ENCODE measurements around the gene DUOXA2.
"Not testable (repeated sequence)": the region's sequence is repeated elsewhere in the genome, so short reads cannot be mapped to it uniquely, and the experiment has no call there.

Gene DUOXA2

GRCh38 chr15:45077391-45077790 is 36.7 kb upstream of the DUOXA2 start:
- not testable (repeated sequence) for H3K27ac ChIP-seq (ENCODE audit: low read depth, low read length, poor library complexity, severe bottlenecking); H3K27me3 ChIP-seq (ENCODE audit: insufficient read depth, low read length); H4K20me1 ChIP-seq (ENCODE audit: insufficient read depth, low read length); H3K79me2 ChIP-seq (ENCODE audit: insufficient read depth, low read length); H3K9ac ChIP-seq (ENCODE audit: low read length); H2AFZ ChIP-seq (ENCODE audit: low read length); H3K9me2 ChIP-seq (ENCODE audit: low read depth, low read length); H3K4me3 ChIP-seq (ENCODE audit: low read depth, low read length, poor library complexity, severe bottlenecking); H3F3A ChIP-seq (ENCODE audit: insufficient read depth, low read length); H3K4me2 ChIP-seq (ENCODE audit: low read length); H3K36me3 ChIP-seq (ENCODE audit: insufficient read depth, low read length); H3K9me3 ChIP-seq (ENCODE audit: low read length); H3K4me1 ChIP-seq (ENCODE audit: insufficient read depth, low read length, severe bottlenecking)

GRCh38 chr15:45079201-45079600 is 34.9 kb upstream of the DUOXA2 start:
- H3K79me2 ChIP-seq (ENCODE audit: insufficient read depth, low read length); H3K4me3 ChIP-seq (ENCODE audit: low read depth, low read length, poor library complexity, severe bottlenecking); H3K27me3 ChIP-seq (ENCODE audit: insufficient read depth, low read length); H3K36me3 ChIP-seq (ENCODE audit: insufficient read depth, low read length); H3K9me2 ChIP-seq (ENCODE audit: low read depth, low read length); H3K9me3 ChIP-seq (ENCODE audit: low read length); H2AFZ ChIP-seq (ENCODE audit: low read length); H3K27ac ChIP-seq (ENCODE audit: low read depth, low read length, poor library complexity, severe bottlenecking); H3K9ac ChIP-seq (ENCODE audit: low read length); H3F3A ChIP-seq (ENCODE audit: insufficient read depth, low read length); H3K4me1 ChIP-seq (ENCODE audit: insufficient read depth, low read length, severe bottlenecking); H4K20me1 ChIP-seq (ENCODE audit: insufficient read depth, low read length); H3K4me2 ChIP-seq (ENCODE audit: low read length): not testable (repeated sequence)

DNA sequence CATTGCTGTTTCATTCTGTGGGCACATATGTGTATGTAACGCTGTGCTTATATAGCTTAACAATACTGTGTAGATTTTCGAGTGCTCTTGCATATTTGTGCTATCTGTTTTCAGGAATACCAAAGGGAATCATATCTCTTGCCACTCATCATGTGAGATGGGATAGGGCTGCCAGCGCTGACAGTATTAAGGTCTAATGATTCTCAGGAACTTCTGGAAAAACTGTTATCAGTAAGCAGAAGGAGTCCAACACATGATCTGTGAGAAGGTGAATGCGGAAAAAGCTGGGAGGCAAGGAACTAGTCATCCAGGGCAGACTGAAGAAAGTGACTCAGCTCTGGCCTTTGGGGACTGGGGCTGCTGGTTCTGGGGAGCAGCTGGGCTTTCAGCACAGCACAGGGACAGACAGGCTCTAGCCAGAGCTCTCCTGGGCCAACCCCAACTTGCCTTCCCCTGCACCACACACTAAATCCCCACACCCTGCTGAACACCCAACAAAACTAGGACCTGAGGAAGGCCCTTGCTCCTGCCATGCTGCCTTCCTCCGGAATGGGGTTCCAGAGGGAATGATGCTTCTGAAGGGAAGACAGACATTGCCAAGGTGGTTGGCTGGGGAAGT is 34.4 kb upstream of the DUOXA2 start:
- not testable (repeated sequence) for H3K27ac ChIP-seq (ENCODE audit: low read depth, low read length, poor library complexity, severe bottlenecking); H2AFZ ChIP-seq (ENCODE audit: low read length); H3K4me1 ChIP-seq (ENCODE audit: insufficient read depth, low read length, severe bottlenecking); H3K9ac ChIP-seq (ENCODE audit: low read length); H3K4me2 ChIP-seq (ENCODE audit: low read length); H3F3A ChIP-seq (ENCODE audit: insufficient read depth, low read length); H4K20me1 ChIP-seq (ENCODE audit: insufficient read depth, low read length); H3K9me2 ChIP-seq (ENCODE audit: low read depth, low read length); H3K4me3 ChIP-seq (ENCODE audit: low read depth, low read length, poor library complexity, severe bottlenecking); H3K79me2 ChIP-seq (ENCODE audit: insufficient read depth, low read length); H3K36me3 ChIP-seq (ENCODE audit: insufficient read depth, low read length); H3K9me3 ChIP-seq (ENCODE audit: low read length); H3K27me3 ChIP-seq (ENCODE audit: insufficient read depth, low read length)

DNA sequence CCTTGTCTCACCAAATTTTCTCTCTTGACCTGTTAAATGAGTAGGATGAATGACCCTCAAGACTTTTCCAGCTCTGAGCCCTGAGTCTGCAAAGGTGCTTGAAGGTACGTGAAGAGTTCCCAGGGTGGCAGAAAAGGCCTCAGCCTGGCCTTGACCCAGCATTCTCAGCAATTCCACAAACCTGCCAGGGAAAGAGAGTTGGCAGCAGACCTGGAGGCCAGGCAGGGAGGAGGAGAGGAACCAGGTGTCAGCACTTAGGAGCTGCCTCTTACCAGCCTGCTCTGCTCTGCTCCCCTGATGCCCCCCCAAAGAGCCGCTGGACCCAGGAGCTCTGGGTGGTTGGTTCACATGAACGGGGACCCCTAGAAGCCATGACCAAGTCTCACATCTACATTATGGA is 33.5 kb upstream of the DUOXA2 start:
- H3K4me3 ChIP-seq (ENCODE audit: low read depth, low read length, poor library complexity, severe bottlenecking); H2AFZ ChIP-seq (ENCODE audit: low read length); H3K4me2 ChIP-seq (ENCODE audit: low read length); H4K20me1 ChIP-seq (ENCODE audit: insufficient read depth, low read length); H3K36me3 ChIP-seq (ENCODE audit: insufficient read depth, low read length); H3K4me1 ChIP-seq (ENCODE audit: insufficient read depth, low read length, severe bottlenecking); H3F3A ChIP-seq (ENCODE audit: insufficient read depth, low read length); H3K9me3 ChIP-seq (ENCODE audit: low read length); H3K27ac ChIP-seq (ENCODE audit: low read depth, low read length, poor library complexity, severe bottlenecking); H3K9ac ChIP-seq (ENCODE audit: low read length); H3K79me2 ChIP-seq (ENCODE audit: insufficient read depth, low read length); H3K9me2 ChIP-seq (ENCODE audit: low read depth, low read length); H3K27me3 ChIP-seq (ENCODE audit: insufficient read depth, low read length): not testable (repeated sequence)

- H3K36me3 ChIP-seq (ENCODE audit: insufficient read depth, low read length); H3F3A ChIP-seq (ENCODE audit: insufficient read depth, low read length); H3K9me3 ChIP-seq (ENCODE audit: low read length); H4K20me1 ChIP-seq (ENCODE audit: insufficient read depth, low read length); H3K4me2 ChIP-seq (ENCODE audit: low read length); H3K9ac ChIP-seq (ENCODE audit: low read length); H2AFZ ChIP-seq (ENCODE audit: low read length); H3K4me3 ChIP-seq (ENCODE audit: low read depth, low read length, poor library complexity, severe bottlenecking); H3K4me1 ChIP-seq (ENCODE audit: insufficient read depth, low read length, severe bottlenecking); H3K9me2 ChIP-seq (ENCODE audit: low read depth, low read length); H3K79me2 ChIP-seq (ENCODE audit: insufficient read depth, low read length); H3K27me3 ChIP-seq (ENCODE audit: insufficient read depth, low read length); H3K27ac ChIP-seq (ENCODE audit: low read depth, low read length, poor library complexity, severe bottlenecking): not testable (repeated sequence)
Measured at GRCh38 chr15:45082412-45082811, 31.7 kb upstream of the DUOXA2 start.

DNA sequence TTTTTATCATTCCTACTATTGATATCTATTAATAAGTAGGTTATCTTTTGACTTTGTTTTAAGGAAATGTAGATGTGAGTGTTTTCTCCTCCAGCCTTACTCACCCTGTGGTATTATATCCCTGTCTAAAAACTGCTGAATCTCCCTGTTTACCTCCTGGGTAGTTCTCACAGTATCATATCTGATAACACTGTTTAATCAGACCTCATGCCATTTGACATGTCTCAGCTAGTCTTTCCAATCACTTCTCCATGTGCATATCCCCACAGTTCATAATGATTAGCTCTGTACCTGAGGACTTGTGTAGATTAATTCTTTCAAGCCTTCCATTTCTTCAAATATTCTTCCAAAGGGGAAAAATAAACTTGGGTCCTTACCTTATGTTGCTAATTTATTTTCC is 30.9 kb upstream of the DUOXA2 start:
- Histone ChIP-seq H3K4me1 (ENCODE audit: insufficient read depth, low read length, severe bottlenecking) (no peaks in the 10 kb centered on the region), H3K79me2 (ENCODE audit: insufficient read depth, low read length) (no peaks in the 10 kb centered on the region), H2AFZ (ENCODE audit: low read length) (no peak overlapping the region), H3K9me3 (ENCODE audit: low read length) (no peaks in the 10 kb centered on the region), H3K36me3 (ENCODE audit: insufficient read depth, low read length) (no peaks in the 10 kb centered on the region), H4K20me1 (ENCODE audit: insufficient read depth, low read length) (no peaks in the 10 kb centered on the region), H3K27ac (ENCODE audit: low read depth, low read length, poor library complexity, severe bottlenecking) (no peak overlapping the region), H3K9me2 (ENCODE audit: low read depth, low read length) (no peaks in the 10 kb centered on the region), H3K4me3 (ENCODE audit: low read depth, low read length, poor library complexity, severe bottlenecking) (no peak overlapping the region), H3K4me2 (ENCODE audit: low read length) (no peak overlapping the region), H3F3A (ENCODE audit: insufficient read depth, low read length) (no peaks in the 10 kb centered on the region), H3K27me3 (ENCODE audit: insufficient read depth, low read length) (no peaks in the 10 kb centered on the region), H3K9ac (ENCODE audit: low read length) (no peak overlapping the region)
- no peak for TF ChIP-seq EZH2 (IDR thresholded peaks at IDR 0.05; ENCODE audit: borderline replicate concordance, low read length)

Measured in OCI-LY1 (cell line).